K562 (cell line): ENCODE results near the gene PAH.

ENCODE experiments used
- CTCF ChIP-seq, 3 experiments: IDR thresholded peaks in 2 of 3; conservative IDR thresholded peaks in 1 of 3; 2 replicates each; pipeline ENCODE4 v1.5.1; 2011 to 2012; ENCODE audit warnings: low read length in 3 of 3, mild to moderate bottlenecking in 3 of 3, control low read depth in 2 of 3, improper control_type of control experiment in 1 of 3, inconsistent platforms in 1 of 3, low read depth in 1 of 3, mixed read lengths in 1 of 3, moderate library complexity in 1 of 3; ENCODE audit not compliant: insufficient read depth in 2 of 3
- EZH2 ChIP-seq: IDR thresholded peaks from 2 replicates; pipeline ENCODE4 v1.6.1; 2012; ENCODE audit warnings: low read depth, mild to moderate bottlenecking, inconsistent platforms, low read length, borderline replicate concordance
- HBP1 ChIP-seq: fragments of 450-650 bp; formaldehyde crosslinking; IDR thresholded peaks from 2 replicates; pipeline ENCODE4 v1.4.0; 2022; ENCODE audit warnings: missing genetic modification characterization
- RBFOX2 ChIP-seq: fragments of 200-400 bp; formaldehyde crosslinking; IDR thresholded peaks from 2 replicates; pipeline ENCODE4 v1.6.1; 2017; ENCODE audit warnings: low read depth, mild to moderate bottlenecking, low read length, moderate library complexity
- RNF2 ChIP-seq: sonication (generic); IDR thresholded peaks from 2 replicates; pipeline ENCODE4 v1.6.1; 2016
- TSHZ1 ChIP-seq: fragments of 250-450 bp; sonication (Bioruptor Pico); IDR thresholded peaks from 2 replicates; pipeline ENCODE4 v1.4.0; 2020; ENCODE audit warnings: mild to moderate bottlenecking, moderate library complexity
- ZNF696 ChIP-seq: fragments of 250-450 bp; sonication (Bioruptor Pico); conservative IDR thresholded peaks from 2 replicates; pipeline ENCODE4 v1.4.0; 2020; ENCODE audit warnings: mild to moderate bottlenecking, moderate library complexity

- TF ChIP-seq TSHZ1 (CRISPR knock-in tag) (no peak), CTCF (IDR thresholded peaks at IDR 0.05 in 2 of 3, conservative IDR thresholded peaks at IDR 0.05 in 1 of 3; ENCODE audit: insufficient read depth in 2 of 3, low read depth in 1 of 3, low read length in 3 of 3) (no peak), EZH2 (no peak), RBFOX2 (no peak), ZNF696 (CRISPR knock-in tag) (no peak), HBP1 (CRISPR knock-in tag) (no peak), RNF2 (no peak)
Observed at GRCh38 chr12:102799229-102799628, 117.8 kb downstream of the PAH start.
